ENCODE measurements around the gene ABCA1.
A peak's percentile ranks its signal among the peaks of the same experiment; 100 is the strongest.
"Not testable (repeated sequence)": the region's sequence is repeated elsewhere in the genome, so short reads cannot be mapped to it uniquely, and the experiment has no call there.

Gene ABCA1

GRCh38 chr9:104903609-104904008 is 24.3 kb downstream of the ABCA1 start:
- DNase-seq (ENCODE audit: low spot score): no peak

- DNase-seq (ENCODE audit: low spot score): no peak
These were observed 27.1 kb downstream of the ABCA1 start for GRCh38 chr9:104900871-104901270.

- no peak for DNase-seq (ENCODE audit: low spot score)
These were observed 27.6 kb downstream of the ABCA1 start for GRCh38 chr9:104900324-104900723.

GRCh38 chr9:104899759-104900247 is 28.2 kb downstream of the ABCA1 start:
- no peak for DNase-seq (ENCODE audit: low spot score)

GRCh38 chr9:104898376-104898775 is 29.6 kb downstream of the ABCA1 start:
- DNase-seq (ENCODE audit: low spot score): not testable (repeated sequence)

GRCh38 chr9:104896131-104896530 is 31.8 kb downstream of the ABCA1 start:
- no peak for DNase-seq (ENCODE audit: low spot score)

- DNase-seq (ENCODE audit: low spot score): no peak
These were observed 32.4 kb downstream of the ABCA1 start for GRCh38 chr9:104895572-104895971.

GRCh38 chr9:104892701-104893100 is 35.3 kb downstream of the ABCA1 start:
- DNase-seq (ENCODE audit: low spot score): no peak

GRCh38 chr9:104890433-104890770 is 37.6 kb downstream of the ABCA1 start:
- no peak for DNase-seq (ENCODE audit: low spot score)

- no peak for DNase-seq (ENCODE audit: low spot score)
These were observed 41.9 kb downstream of the ABCA1 start for GRCh38 chr9:104885818-104886709.

GRCh38 chr9:104883169-104883568 is 44.8 kb downstream of the ABCA1 start:
- no peak for DNase-seq (ENCODE audit: low spot score)

GRCh38 chr9:104882566-104882965 is 45.4 kb downstream of the ABCA1 start:
- DNase-seq (ENCODE audit: low spot score): no peak

GRCh38 chr9:104882086-104882485 is 45.9 kb downstream of the ABCA1 start:
- DNase-seq (ENCODE audit: low spot score): no peak

GRCh38 chr9:104879555-104880309 is 48.2 kb downstream of the ABCA1 start:
- DNase-seq (ENCODE audit: low spot score): no peak

- DNase-seq (ENCODE audit: low spot score): no peak
These were observed 51.4 kb downstream of the ABCA1 start for GRCh38 chr9:104876587-104876986.

GRCh38 chr9:104875897-104876296 is 52.1 kb downstream of the ABCA1 start:
- DNase-seq (ENCODE audit: low spot score): no peak

- no peak for DNase-seq (ENCODE audit: low spot score)
These were observed 52.6 kb downstream of the ABCA1 start for GRCh38 chr9:104875320-104875719.

GRCh38 chr9:104873489-104873850 is 54.5 kb downstream of the ABCA1 start:
- no peak for DNase-seq (ENCODE audit: low spot score)

GRCh38 chr9:104872656-104873488 is 55.1 kb downstream of the ABCA1 start:
- peak; percentile 61 for DNase-seq (ENCODE audit: low spot score)

- no peak for DNase-seq (ENCODE audit: low spot score)
These were observed 55.9 kb downstream of the ABCA1 start for GRCh38 chr9:104871961-104872527.

GRCh38 chr9:104869811-104870210 is 58.1 kb downstream of the ABCA1 start:
- no peak for DNase-seq (ENCODE audit: low spot score)
